Muscle of leg (tissue), 11 donors: ENCODE measurements around the gene FEZF1. TPM values are rescaled to one million over a fixed set of nuclear protein-coding genes. Genes with fewer than 3 reads are reported as not detected.
"Not testable (repeated sequence)": the region's sequence is repeated elsewhere in the genome, so short reads cannot be mapped to it uniquely, and the experiment has no call there.

Experiments
- DNase-seq: peaks from one replicate; pipeline ENCODE4 v3.0.0; 2013
- H3K27ac ChIP-seq: one replicate; pipeline ENCODE4 v1.5.1; 2013; ENCODE audit warnings: mild to moderate bottlenecking, low read length, control low read depth
- H3K27me3 ChIP-seq: one replicate; pipeline ENCODE4 v1.6.1; 2013; ENCODE audit warnings: low read length; ENCODE audit not compliant: control insufficient read depth, insufficient read depth
- H3K36me3 ChIP-seq: one replicate; pipeline ENCODE4 v1.6.1; 2013; ENCODE audit warnings: low read length; ENCODE audit not compliant: control insufficient read depth, insufficient read depth
- H3K4me1 ChIP-seq: one replicate; pipeline ENCODE4 v1.6.1; 2013; ENCODE audit warnings: low read length; ENCODE audit not compliant: control insufficient read depth, insufficient read depth
- H3K4me3 ChIP-seq: one replicate; pipeline ENCODE4 v1.5.1; 2013; ENCODE audit warnings: low read length, control low read depth
- H3K9me3 ChIP-seq: replicated peaks from 2 replicates; pipeline ENCODE4 v1.6.1; 2013; ENCODE audit warnings: low read depth, low read length; ENCODE audit not compliant: control insufficient read depth
- WGBS: methylation state at CpG from one replicate; pipeline ENCODE4 v1.1.5; 2013; ENCODE audit warnings: missing lambda C conversion rate; ENCODE audit not compliant: insufficient coverage; 5-methylcytosine and 5-hydroxymethylcytosine counted together
- polyA plus RNA-seq, 8 donors: library from polyadenylated mRNA; unstranded; fragments of 120-200 nt; gene quantifications; one replicate each; pipeline versions ENCODE4 v1.2.1 to v1.2.3, GENCODE V29; 2013; ENCODE audit warnings: inconsistent platforms in 1 of 8, low replicate concordance in 1 of 8; ENCODE audit not compliant: insufficient read length in 8 of 8, insufficient read depth in 1 of 8
- total RNA-seq: library from RNA; stranded (reverse); fragments of 120-200 nt; gene quantifications from one replicate; pipeline ENCODE4 v1.2.4, GENCODE V29; 2013

The FEZF1 gene
- total and polyA plus RNA-seq, 9 donors: not detected

DNA sequence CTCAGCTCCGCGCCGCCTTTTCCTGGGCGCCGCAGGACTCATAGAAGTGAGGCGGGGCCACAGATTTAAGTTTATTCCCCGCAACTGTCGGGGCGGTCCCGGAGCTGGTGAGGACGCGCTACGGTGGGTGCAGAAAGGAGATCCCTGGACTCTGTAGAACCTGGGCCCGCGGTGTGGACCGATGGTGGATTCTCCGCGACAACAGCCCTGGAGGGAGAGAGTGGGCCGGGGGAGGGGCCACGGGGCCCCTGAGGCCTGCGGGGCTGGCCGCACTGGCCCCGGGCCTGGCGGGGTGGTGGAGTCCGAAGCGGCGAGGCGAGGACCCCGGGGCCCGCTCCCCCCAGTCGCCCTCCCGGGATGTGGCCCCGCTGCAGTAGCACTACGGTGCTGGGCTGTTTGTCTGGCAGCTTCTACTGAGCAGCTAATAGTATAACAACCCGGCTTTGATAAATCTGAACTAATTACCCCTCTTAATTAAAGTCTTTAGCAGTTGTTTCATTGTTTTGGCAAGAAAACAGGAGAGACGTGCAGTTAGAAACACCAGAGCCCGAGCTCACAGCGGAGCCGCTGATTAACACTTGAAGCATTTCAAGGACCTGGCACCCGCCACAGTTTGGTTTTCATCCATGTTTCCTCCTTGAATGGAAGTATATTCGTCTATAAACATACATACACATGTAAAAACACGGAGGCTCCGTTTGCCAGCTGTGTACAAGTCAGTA, 4.2 kb downstream of the FEZF1 start:
- Histone ChIP-seq H3K9me3 (no peaks in the 10 kb centered on the region), H3K4me3 (no peak overlapping the region)

GRCh38 chr7:122299624-122300210, 4.8 kb downstream of the FEZF1 start:
- Histone ChIP-seq H3K9me3 (no peaks in the 10 kb centered on the region), H3K4me1 (peaks cover 22% of the 10 kb centered on the region), H3K27me3 (peaks cover 62% of the 10 kb centered on the region), H3K27ac (no peak overlapping the region), H3K36me3 (no peaks in the 10 kb centered on the region), H3K4me3 (no peak overlapping the region)
- DNase-seq: no peak
- WGBS: 6% methylated on average over 31 of the region's 32 CpGs

More for the DNA sequence above, 4.2 kb downstream of the FEZF1 start:
- Histone ChIP-seq H3K4me1 (peaks cover 29% of the 10 kb centered on the region), H3K36me3 (no peaks in the 10 kb centered on the region), H3K27me3 (peaks cover 68% of the 10 kb centered on the region), H3K27ac (no peak overlapping the region)
- WGBS: 2% methylated on average over 34 of the region's 43 CpGs
- no peak for DNase-seq

GRCh38 chr7:122298618-122299017, 5.9 kb downstream of the FEZF1 start:
- Histone ChIP-seq H3K36me3 (no peaks in the 10 kb centered on the region), H3K9me3 (no peaks in the 10 kb centered on the region), H3K27ac (no peak overlapping the region), H3K4me3 (no peak overlapping the region), H3K4me1 (peaks cover 14% of the 10 kb centered on the region), H3K27me3 (peaks cover 51% of the 10 kb centered on the region)
- WGBS: no CpG with 5 or more reads among the region's 2 CpGs
- no peak for DNase-seq

- H3K27ac ChIP-seq: no peak overlapping the region
- H3K4me3 ChIP-seq: no peak overlapping the region
- H3K27me3 ChIP-seq: peaks cover 46% of the 10 kb centered on the region
- WGBS: no CpG with 5 or more reads among the region's 2 CpGs
- DNase-seq: no peak
- peaks cover 12% of the 10 kb centered on the region for H3K4me1 ChIP-seq
- no peaks in the 10 kb centered on the region for H3K9me3 ChIP-seq
- H3K36me3 ChIP-seq: no peaks in the 10 kb centered on the region
Observed at GRCh38 chr7:122298131-122298530, 6.4 kb downstream of the FEZF1 start.

GRCh38 chr7:122291189-122291588, 13.4 kb downstream of the FEZF1 start:
- peaks cover 3% of the 10 kb centered on the region for H3K27me3 ChIP-seq
- WGBS: no CpG with 5 or more reads among the region's 2 CpGs
- H3K9me3 ChIP-seq: peaks cover 3% of the 10 kb centered on the region

GRCh38 chr7:122290476-122290875, 14.1 kb downstream of the FEZF1 start:
- no CpG with 5 or more reads among the region's 1 CpG for WGBS
- H3K9me3 ChIP-seq: peaks cover 3% of the 10 kb centered on the region
- H3K27ac ChIP-seq: no peak overlapping the region
- no peaks in the 10 kb centered on the region for H3K36me3 ChIP-seq
- no peak for DNase-seq
- no peak overlapping the region for H3K4me3 ChIP-seq
- peaks cover 1% of the 10 kb centered on the region for H3K27me3 ChIP-seq
- no peaks in the 10 kb centered on the region for H3K4me1 ChIP-seq

More at GRCh38 chr7:122291189-122291588, 13.4 kb downstream of the FEZF1 start:
- Histone ChIP-seq H3K4me3 (no peak overlapping the region), H3K27ac (no peak overlapping the region), H3K36me3 (no peaks in the 10 kb centered on the region), H3K4me1 (no peaks in the 10 kb centered on the region)
- no peak for DNase-seq

DNA sequence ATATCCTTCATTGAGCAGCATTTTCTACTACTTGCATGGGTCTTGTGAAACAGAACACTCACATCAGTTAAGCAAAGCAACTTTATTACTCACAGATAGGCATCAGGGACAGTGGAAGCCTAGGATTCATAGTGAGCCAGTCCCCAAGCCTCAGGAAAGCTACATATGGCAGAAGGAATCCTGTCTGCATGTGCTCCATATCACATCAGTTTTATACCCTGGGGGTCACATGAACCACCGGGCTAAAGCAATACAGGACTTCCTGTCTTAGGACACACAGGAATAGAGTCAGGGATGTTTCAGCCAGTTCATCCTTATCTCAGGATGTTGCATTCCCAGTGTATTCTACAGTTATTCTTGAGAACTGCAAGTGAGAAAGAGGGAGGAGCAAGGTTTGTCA, 15.1 kb downstream of the FEZF1 start:
- WGBS: no CpG with 5 or more reads among the region's 1 CpG
- Histone ChIP-seq H3K27me3 (no peaks in the 10 kb centered on the region), H3K4me3 (no peak overlapping the region), H3K36me3 (no peaks in the 10 kb centered on the region), H3K9me3 (peaks cover 3% of the 10 kb centered on the region), H3K27ac (no peak overlapping the region), H3K4me1 (no peaks in the 10 kb centered on the region)
- DNase-seq: no peak

GRCh38 chr7:122284608-122285007, 19.9 kb downstream of the FEZF1 start:
- 87% methylated on average over 12 of the region's 24 CpGs for WGBS
- not testable (repeated sequence) for DNase-seq, H3K27me3 ChIP-seq, H3K9me3 ChIP-seq, H3K4me1 ChIP-seq, H3K27ac ChIP-seq, H3K4me3 ChIP-seq, H3K36me3 ChIP-seq

GRCh38 chr7:122273117-122273516, 31.4 kb downstream of the FEZF1 start:
- no peak for DNase-seq
- H3K27me3 ChIP-seq: no peaks in the 10 kb centered on the region
- WGBS: no CpG with 5 or more reads among the region's 2 CpGs
- H3K4me3 ChIP-seq: no peak overlapping the region
- no peak overlapping the region for H3K27ac ChIP-seq
- H3K4me1 ChIP-seq: no peaks in the 10 kb centered on the region
- no peaks in the 10 kb centered on the region for H3K36me3 ChIP-seq
- no peaks in the 10 kb centered on the region for H3K9me3 ChIP-seq

GRCh38 chr7:122269241-122269640, 35.3 kb downstream of the FEZF1 start:
- Histone ChIP-seq H3K9me3 (no peaks in the 10 kb centered on the region), H3K27ac (no peak overlapping the region), H3K4me1 (no peaks in the 10 kb centered on the region), H3K36me3 (no peaks in the 10 kb centered on the region), H3K27me3 (no peaks in the 10 kb centered on the region), H3K4me3 (no peak overlapping the region)
- no peak for DNase-seq
- no CpG with 5 or more reads among the region's 1 CpG for WGBS
